HepG2 (cell line): ENCODE results near the gene DDX39B. TPM values are rescaled to one million over a fixed set of nuclear protein-coding genes. Genes with fewer than 3 reads are reported as not detected.

ENCODE experiments used
- ATAC-seq: fragments of 200-7000 bp; cut with Tn5 transposase; 3 replicates; pipeline ENCODE4 v1.9.1; 2020; ENCODE audit warnings: mild to moderate bottlenecking, moderate library complexity
- BruUV-seq: library from RNA; stranded (reverse); fragments of 400-500 nt; replicated peaks from 2 replicates; lab custom pipeline; 2021; lab: Mats Ljungman, UMichigan
- CTCF ChIA-PET: fragments of 300-600 bp; formaldehyde crosslinking; extraction: SDS; loops from one replicate; lab custom pipeline; 2021; ENCODE audit warnings: low total read pairs, inconsistent platforms, low intra/inter-chr PET ratio; lab: Yijun Ruan, JAX
- POLR2A ChIA-PET: fragments of 350-600 bp; sonication (Branson Sonifier 250); formaldehyde crosslinking; loops from one replicate; lab custom pipeline; 2020; ENCODE audit warnings: antibody characterized with exemption, inconsistent platforms; lab: Yijun Ruan, JAX
- DNase-seq: peaks from one replicate; pipeline ENCODE4 v3.0.0-alpha.2; 2015; ENCODE audit warnings: low spot score
- FAIRE-seq: peaks from 3 replicates; lab custom pipeline; 2011; peaks lifted over from hg19 to GRCh38; lab: Jason Lieb, UNC
- H2AFZ ChIP-seq: one replicate; pipeline ENCODE4 v1.6.1; 2011; ENCODE audit warnings: low read length, inconsistent platforms
- H3K27ac ChIP-seq: fragments of 300-600 bp; 3 replicates; pipeline ENCODE4 v1.8.0; 2011; ENCODE audit warnings: mixed run types, mild to moderate bottlenecking, mixed read lengths, low read length, inconsistent platforms; ENCODE audit not compliant: insufficient read depth; ENCODE audit errors: extremely low read length
- H3K27me3 ChIP-seq, 2 experiments: fragments of 200-600 bp in 1 of 2; 2 replicates in 1 of 2; 3 replicates in 1 of 2; pipeline versions ENCODE4 v1.6.0 to v1.8.0; 2011; ENCODE audit warnings: low read length in 2 of 2, mild to moderate bottlenecking in 2 of 2, moderate library complexity in 2 of 2, inconsistent platforms in 1 of 2; ENCODE audit not compliant: insufficient read depth in 2 of 2, control insufficient read depth in 1 of 2
- H3K36me3 ChIP-seq, 2 experiments: fragments of 200-600 bp in 1 of 2; replicated peaks in 1 of 2; 2 replicates in 1 of 2; 3 replicates in 1 of 2; pipeline versions ENCODE4 v1.5.1 to v1.8.0; 2011; ENCODE audit warnings: low read length in 2 of 2, inconsistent platforms in 1 of 2; ENCODE audit not compliant: insufficient read depth in 2 of 2, control insufficient read depth in 1 of 2
- H3K4me1 ChIP-seq: 2 replicates; pipeline ENCODE4 v1.5.1; 2012; ENCODE audit warnings: low read length, inconsistent platforms; ENCODE audit not compliant: insufficient read depth
- H3K4me2 ChIP-seq: 2 replicates; pipeline ENCODE4 v1.6.0; 2011; ENCODE audit warnings: low read depth, low read length, inconsistent platforms
- H3K4me3 ChIP-seq, 3 experiments: fragments of 200-600 bp in 1 of 3; sonication (generic), shearing (Covaris generic) in 1 of 3; replicated peaks in 1 of 3; 2 replicates each; pipeline ENCODE4 v1.5.1; 2011 to 2016; ENCODE audit warnings: low read length in 3 of 3, inconsistent platforms in 2 of 3, low read depth in 2 of 3, mild to moderate bottlenecking in 2 of 3, control low read depth in 1 of 3, mixed read lengths in 1 of 3; ENCODE audit not compliant: insufficient read depth in 1 of 3
- H3K79me2 ChIP-seq: one replicate; pipeline ENCODE4 v1.6.1; 2011; ENCODE audit warnings: low read length, inconsistent platforms; ENCODE audit not compliant: insufficient read depth
- H3K9ac ChIP-seq: 2 replicates; pipeline ENCODE4 v1.6.0; 2011; ENCODE audit warnings: mild to moderate bottlenecking, low read depth, low read length, inconsistent platforms; ENCODE audit not compliant: insufficient read depth
- H3K9me3 ChIP-seq: 2 replicates; pipeline ENCODE4 v1.5.1; 2012; ENCODE audit warnings: mild to moderate bottlenecking, low read length
- H4K20me1 ChIP-seq: 2 replicates; pipeline ENCODE4 v1.6.0; 2011; ENCODE audit warnings: inconsistent platforms, mild to moderate bottlenecking, low read length, moderate library complexity; ENCODE audit not compliant: insufficient read depth
- GABPA ChIP-seq, 2 experiments: IDR thresholded peaks; 2 replicates each; pipeline ENCODE4 v1.6.1; 2011 to 2016; ENCODE audit warnings: low read depth in 2 of 2, low read length in 1 of 2, missing biosample characterization in 1 of 2, missing genetic modification characterization in 1 of 2
- HOXD1 ChIP-seq: sonication (generic); formaldehyde crosslinking; IDR thresholded peaks from 2 replicates; pipeline ENCODE4 v1.5.0; 2020; ENCODE audit warnings: missing genetic modification reagents
- WGBS: methylation state at CpG from one replicate; pipeline ENCODE4 v1.1.6; 2017; ENCODE audit warnings: low lambda C conversion rate; 5-methylcytosine and 5-hydroxymethylcytosine counted together
- in situ Hi-C: cut with HindIII; loops from 2 replicates; pipeline ENCODE4 v1.10.0; 2017; ENCODE audit warnings: low pct_unique_long_range_greater_than_20kb; ENCODE audit not compliant: extremely low pct_ligation_motif_present
- intact Hi-C: fragments of 100-400 bp; cut with micrococcal nuclease; formaldehyde crosslinking; loops from one replicate; pipeline ENCODE4 v1.10.0; 2022; ENCODE audit not compliant: unreplicated experiment
- polyA plus RNA-seq, 8 experiments: library from polyadenylated mRNA; depleted of rRNA in 3 of 8; stranded (reverse) in 7 of 8; unstranded in 1 of 8; fragments of >200 nt; fragmentation: Illumina TruSeq in 4 of 8; extraction: Trizol in 4 of 8; gene quantifications; 2 replicates each; pipeline versions ENCODE4 v1.2.1 to v1.2.3, GENCODE V29; 2011 to 2016; ENCODE audit warnings: low read depth in 4 of 8, missing spikeins in 1 of 8, mixed read lengths in 1 of 8; ENCODE audit not compliant: insufficient read depth in 1 of 8
- total RNA-seq, 5 experiments: library from RNA; depleted of rRNA; stranded (reverse); fragments of >200 nt; fragmentation: Illumina TruSeq; extraction: Trizol; gene quantifications; 2 replicates each; pipeline ENCODE4 v1.2.3, GENCODE V29; 2016; ENCODE audit warnings: low read depth in 1 of 5
- TF ChIP-seq, protein P1 (sequence below), 2 experiments: fragments of 450-650 bp in 1 of 2; sonication (generic) in 1 of 2; formaldehyde crosslinking in 1 of 2; IDR thresholded peaks; 2 replicates each; pipeline versions ENCODE4 v1.6.1 to v1.8.0; 2016 to 2022; ENCODE audit warnings: antibody characterized with exemption in 1 of 2, mild to moderate bottlenecking in 1 of 2, missing genetic modification reagents in 1 of 2
- TF ChIP-seq, protein P2 (sequence below): sonication (generic); formaldehyde crosslinking; IDR thresholded peaks from 2 replicates; pipeline ENCODE4 v1.4.0; 2020; ENCODE audit warnings: missing genetic modification reagents, borderline replicate concordance
- TF ChIP-seq, protein P3 (sequence below): IDR thresholded peaks from 2 replicates; pipeline ENCODE4 v1.6.1; 2012; ENCODE audit warnings: low read depth, low read length, improper control_type of control experiment
- TF ChIP-seq, protein P4 (sequence below): IDR thresholded peaks from 2 replicates; pipeline ENCODE4 v1.6.1; 2016; ENCODE audit warnings: mild to moderate bottlenecking

DDX39B gene
- total and polyA plus RNA-seq, 2 of the 13 experiments (the other 11 are each of a cell fraction or from before 2014, with no cell fraction given): 570 to 678 TPM

DNA sequence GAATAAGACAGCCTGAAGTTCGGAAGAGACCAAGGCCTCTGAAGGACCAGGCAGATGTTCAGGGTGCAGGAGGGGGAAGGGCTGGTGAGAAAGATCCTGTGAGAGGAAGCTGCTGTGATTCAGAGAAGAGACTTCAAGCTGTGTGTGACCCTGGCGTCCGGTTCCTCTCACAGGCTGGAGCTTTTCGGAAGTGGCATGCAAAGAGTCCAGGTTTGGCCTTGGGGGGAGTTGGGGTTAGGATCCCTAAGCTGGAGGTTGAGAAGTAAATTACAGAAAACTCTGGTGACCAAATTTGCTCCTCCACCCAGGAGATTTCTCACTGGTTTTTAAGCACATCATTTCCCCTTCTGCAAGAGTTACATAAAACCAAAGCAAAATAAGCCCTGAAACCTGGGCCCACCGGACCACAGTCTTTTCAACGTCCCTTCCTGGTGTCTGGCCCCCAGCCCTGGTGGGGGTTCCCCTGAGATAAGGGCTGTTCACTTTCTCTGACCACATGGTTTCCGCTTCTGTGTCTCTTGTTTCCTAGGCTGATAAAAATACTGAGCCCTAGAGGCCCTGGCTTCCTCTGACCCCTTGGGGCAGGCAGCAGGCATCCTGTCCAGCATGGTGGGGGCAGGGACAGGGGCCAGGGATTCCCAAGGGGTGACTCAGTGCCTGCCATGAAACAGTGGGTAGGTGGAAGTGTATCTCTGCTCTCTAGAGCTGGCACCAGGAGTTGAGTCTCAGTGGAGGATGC lies 18.3 kb upstream of the DDX39B start:
- H3K27ac ChIP-seq: no peak overlapping the region
- H3K9ac ChIP-seq: no peak overlapping the region
- CTCF ChIA-PET: no interaction called here
- no peak overlapping the region for H3K4me3 ChIP-seq
- H3K36me3 ChIP-seq: peaks cover 21 to 38% of the 10 kb centered on the region in 2 experiments; a peak in 4 of 5 replicates
- in situ Hi-C loops: no loop called here
- H4K20me1 ChIP-seq: no peaks in the 10 kb centered on the region
- ATAC-seq: peak; percentile 59; the same call in 2 of the 3 replicates
- no peak overlapping the region for H3K4me2 ChIP-seq
- H3K9me3 ChIP-seq: no peaks in the 10 kb centered on the region
- intact Hi-C loops: no loop called here
- no peaks in the 10 kb centered on the region for H3K4me1 ChIP-seq
- WGBS: 87% methylated on average over 7 of the region's 7 CpGs
- no TSS peak for BruUV-seq
- DNase-seq: no peak
- no peak for FAIRE-seq
- H3K27me3 ChIP-seq: no peaks in the 10 kb centered on the region
- POLR2A ChIA-PET: no interaction called here
- no peak overlapping the region for H2AFZ ChIP-seq
- H3K79me2 ChIP-seq: no peaks in the 10 kb centered on the region
- TF ChIP-seq HOXD1 (no peak), GABPA (IDR thresholded peaks at IDR 0.05; ENCODE audit: low read depth, low read length) (no peak), GABPA (CRISPR knock-in tag; IDR thresholded peaks at IDR 0.05; ENCODE audit: low read depth) (peak; percentile 43)
- TF ChIP-seq, protein P1, sequence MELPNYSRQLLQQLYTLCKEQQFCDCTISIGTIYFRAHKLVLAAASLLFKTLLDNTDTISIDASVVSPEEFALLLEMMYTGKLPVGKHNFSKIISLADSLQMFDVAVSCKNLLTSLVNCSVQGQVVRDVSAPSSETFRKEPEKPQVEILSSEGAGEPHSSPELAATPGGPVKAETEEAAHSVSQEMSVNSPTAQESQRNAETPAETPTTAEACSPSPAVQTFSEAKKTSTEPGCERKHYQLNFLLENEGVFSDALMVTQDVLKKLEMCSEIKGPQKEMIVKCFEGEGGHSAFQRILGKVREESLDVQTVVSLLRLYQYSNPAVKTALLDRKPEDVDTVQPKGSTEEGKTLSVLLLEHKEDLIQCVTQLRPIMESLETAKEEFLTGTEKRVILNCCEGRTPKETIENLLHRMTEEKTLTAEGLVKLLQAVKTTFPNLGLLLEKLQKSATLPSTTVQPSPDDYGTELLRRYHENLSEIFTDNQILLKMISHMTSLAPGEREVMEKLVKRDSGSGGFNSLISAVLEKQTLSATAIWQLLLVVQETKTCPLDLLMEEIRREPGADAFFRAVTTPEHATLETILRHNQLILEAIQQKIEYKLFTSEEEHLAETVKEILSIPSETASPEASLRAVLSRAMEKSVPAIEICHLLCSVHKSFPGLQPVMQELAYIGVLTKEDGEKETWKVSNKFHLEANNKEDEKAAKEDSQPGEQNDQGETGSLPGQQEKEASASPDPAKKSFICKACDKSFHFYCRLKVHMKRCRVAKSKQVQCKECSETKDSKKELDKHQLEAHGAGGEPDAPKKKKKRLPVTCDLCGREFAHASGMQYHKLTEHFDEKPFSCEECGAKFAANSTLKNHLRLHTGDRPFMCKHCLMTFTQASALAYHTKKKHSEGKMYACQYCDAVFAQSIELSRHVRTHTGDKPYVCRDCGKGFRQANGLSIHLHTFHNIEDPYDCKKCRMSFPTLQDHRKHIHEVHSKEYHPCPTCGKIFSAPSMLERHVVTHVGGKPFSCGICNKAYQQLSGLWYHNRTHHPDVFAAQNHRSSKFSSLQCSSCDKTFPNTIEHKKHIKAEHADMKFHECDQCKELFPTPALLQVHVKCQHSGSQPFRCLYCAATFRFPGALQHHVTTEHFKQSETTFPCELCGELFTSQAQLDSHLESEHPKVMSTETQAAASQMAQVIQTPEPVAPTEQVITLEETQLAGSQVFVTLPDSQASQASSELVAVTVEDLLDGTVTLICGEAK (IDR thresholded peaks at IDR 0.05): no peak
- TF ChIP-seq, protein P1 (CRISPR knock-in tag; IDR thresholded peaks at IDR 0.05): no peak
- TF ChIP-seq, protein P2, sequence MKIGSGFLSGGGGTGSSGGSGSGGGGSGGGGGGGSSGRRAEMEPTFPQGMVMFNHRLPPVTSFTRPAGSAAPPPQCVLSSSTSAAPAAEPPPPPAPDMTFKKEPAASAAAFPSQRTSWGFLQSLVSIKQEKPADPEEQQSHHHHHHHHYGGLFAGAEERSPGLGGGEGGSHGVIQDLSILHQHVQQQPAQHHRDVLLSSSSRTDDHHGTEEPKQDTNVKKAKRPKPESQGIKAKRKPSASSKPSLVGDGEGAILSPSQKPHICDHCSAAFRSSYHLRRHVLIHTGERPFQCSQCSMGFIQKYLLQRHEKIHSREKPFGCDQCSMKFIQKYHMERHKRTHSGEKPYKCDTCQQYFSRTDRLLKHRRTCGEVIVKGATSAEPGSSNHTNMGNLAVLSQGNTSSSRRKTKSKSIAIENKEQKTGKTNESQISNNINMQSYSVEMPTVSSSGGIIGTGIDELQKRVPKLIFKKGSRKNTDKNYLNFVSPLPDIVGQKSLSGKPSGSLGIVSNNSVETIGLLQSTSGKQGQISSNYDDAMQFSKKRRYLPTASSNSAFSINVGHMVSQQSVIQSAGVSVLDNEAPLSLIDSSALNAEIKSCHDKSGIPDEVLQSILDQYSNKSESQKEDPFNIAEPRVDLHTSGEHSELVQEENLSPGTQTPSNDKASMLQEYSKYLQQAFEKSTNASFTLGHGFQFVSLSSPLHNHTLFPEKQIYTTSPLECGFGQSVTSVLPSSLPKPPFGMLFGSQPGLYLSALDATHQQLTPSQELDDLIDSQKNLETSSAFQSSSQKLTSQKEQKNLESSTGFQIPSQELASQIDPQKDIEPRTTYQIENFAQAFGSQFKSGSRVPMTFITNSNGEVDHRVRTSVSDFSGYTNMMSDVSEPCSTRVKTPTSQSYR: peak; percentile 73
- TF ChIP-seq, protein P3, sequence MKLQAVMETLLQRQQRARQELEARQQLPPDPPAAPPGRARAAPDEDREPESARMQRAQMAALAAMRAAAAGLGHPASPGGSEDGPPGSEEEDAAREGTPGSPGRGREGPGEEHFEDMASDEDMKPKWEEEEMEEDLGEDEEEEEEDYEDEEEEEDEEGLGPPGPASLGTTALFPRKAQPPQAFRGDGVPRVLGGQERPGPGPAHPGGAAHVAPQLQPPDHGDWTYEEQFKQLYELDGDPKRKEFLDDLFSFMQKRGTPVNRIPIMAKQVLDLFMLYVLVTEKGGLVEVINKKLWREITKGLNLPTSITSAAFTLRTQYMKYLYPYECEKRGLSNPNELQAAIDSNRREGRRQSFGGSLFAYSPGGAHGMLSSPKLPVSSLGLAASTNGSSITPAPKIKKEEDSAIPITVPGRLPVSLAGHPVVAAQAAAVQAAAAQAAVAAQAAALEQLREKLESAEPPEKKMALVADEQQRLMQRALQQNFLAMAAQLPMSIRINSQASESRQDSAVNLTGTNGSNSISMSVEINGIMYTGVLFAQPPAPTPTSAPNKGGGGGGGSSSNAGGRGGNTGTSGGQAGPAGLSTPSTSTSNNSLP: no peak
- TF ChIP-seq, protein P4, sequence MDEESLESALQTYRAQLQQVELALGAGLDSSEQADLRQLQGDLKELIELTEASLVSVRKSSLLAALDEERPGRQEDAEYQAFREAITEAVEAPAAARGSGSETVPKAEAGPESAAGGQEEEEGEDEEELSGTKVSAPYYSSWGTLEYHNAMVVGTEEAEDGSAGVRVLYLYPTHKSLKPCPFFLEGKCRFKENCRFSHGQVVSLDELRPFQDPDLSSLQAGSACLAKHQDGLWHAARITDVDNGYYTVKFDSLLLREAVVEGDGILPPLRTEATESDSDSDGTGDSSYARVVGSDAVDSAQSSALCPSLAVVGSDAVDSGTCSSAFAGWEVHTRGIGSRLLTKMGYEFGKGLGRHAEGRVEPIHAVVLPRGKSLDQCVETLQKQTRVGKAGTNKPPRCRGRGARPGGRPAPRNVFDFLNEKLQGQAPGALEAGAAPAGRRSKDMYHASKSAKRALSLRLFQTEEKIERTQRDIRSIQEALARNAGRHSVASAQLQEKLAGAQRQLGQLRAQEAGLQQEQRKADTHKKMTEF: 0 out of 2 replicates have a peak, but pooled peaks have one; percentile 31
